ENCODE results near the gene LCT. TPM values are rescaled to one million over a fixed set of nuclear protein-coding genes. Genes with fewer than 3 reads are reported as not detected.

Gene LCT
- total RNA-seq, 2 donors from 2014 or later, result 0.08 to 0.12 TPM

DNA sequence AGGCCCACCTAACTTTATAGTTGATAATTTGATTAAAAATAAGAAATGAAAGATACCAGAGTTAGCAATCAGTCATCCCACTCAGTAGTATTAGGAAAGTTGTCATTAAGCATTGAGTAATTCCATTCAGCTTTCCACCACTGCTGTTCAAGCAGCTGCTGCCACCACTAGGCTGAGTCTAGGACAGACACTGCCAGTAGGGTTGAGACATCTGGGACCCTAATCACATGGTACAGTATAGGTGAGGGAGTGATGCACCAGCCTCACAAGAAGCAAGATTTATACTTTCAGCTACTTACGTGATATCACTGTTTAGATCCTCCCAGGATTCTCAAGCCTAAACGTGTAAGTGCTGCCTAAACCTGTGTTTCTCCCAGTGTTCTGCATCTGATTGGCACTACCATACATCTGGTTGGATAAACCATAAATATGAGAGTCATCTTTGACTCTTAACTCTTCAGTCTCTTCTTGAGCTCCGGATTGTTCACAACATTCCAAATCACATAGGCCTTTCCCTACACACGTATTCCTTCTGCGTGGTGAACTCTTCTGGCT, 92.1 kb downstream of the LCT start:
- Histone ChIP-seq H3K9ac (ENCODE audit: low read depth in 2 of 2, low read length in 2 of 2) (no peak overlapping the region), H3K27ac (no peak overlapping the region), H3K9me3 (no peaks in the 10 kb centered on the region), H3K4me3 (no peak overlapping the region), H3K4me1 (no peaks in the 10 kb centered on the region), H3K36me3 (peaks cover 8% of the 10 kb centered on the region), H3K27me3 (no peaks in the 10 kb centered on the region)
- no peak for TF ChIP-seq CTCF (IDR thresholded peaks at IDR 0.05)
- no peak for DNase-seq
- intact Hi-C loops (cut with DNase I), result no loop called here

DNA sequence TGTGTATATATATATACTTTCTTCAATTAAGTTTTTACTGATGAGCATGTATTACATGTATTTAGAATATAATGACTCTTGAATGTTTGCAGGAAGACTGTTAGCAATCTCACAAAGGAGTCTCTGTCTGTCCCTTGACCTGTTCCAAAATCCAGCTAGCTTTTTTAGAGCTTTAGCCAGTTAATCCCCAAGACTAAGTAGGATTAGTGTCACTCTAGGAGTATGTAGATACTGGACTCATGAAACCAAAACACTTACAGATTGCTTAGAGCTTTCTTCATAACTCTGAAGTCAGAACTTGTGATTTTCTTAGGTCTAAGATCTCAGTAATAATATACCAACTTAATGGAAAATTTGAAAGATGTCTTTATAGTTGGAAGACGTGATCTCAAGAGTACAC, 93.1 kb downstream of the LCT start:
- no peaks in the 10 kb centered on the region for H3K4me1 ChIP-seq
- no peak for TF ChIP-seq CTCF (IDR thresholded peaks at IDR 0.05)
- H3K4me3 ChIP-seq, result peak overlapping the region; percentile 98
- no peaks in the 10 kb centered on the region for H3K9me3 ChIP-seq
- no peaks in the 10 kb centered on the region for H3K27me3 ChIP-seq
- peak overlapping the region; percentile 100 for H3K27ac ChIP-seq
- peaks cover under 1% of the 10 kb centered on the region for H3K36me3 ChIP-seq
- intact Hi-C loops (cut with DNase I), result no loop called here
- no peak overlapping the region for H3K9ac ChIP-seq (ENCODE audit: low read depth in 2 of 2, low read length in 2 of 2)
- no peak for DNase-seq

GRCh38 chr2:135742325-135742757, 94.6 kb downstream of the LCT start:
- peak overlapping the region; percentile 98 for H3K4me3 ChIP-seq
- intact Hi-C loops (cut with DNase I), result no loop called here
- H3K4me1 ChIP-seq, result no peaks in the 10 kb centered on the region
- no peaks in the 10 kb centered on the region for H3K9me3 ChIP-seq
- peak overlapping the region; percentile 100 for H3K27ac ChIP-seq
- H3K27me3 ChIP-seq, result no peaks in the 10 kb centered on the region
- peak; percentile 43 for DNase-seq
- no peaks in the 10 kb centered on the region for H3K36me3 ChIP-seq
- H3K9ac ChIP-seq (ENCODE audit: low read depth in 2 of 2, low read length in 2 of 2), result peak overlapping the region; percentile 93 to 99
- TF ChIP-seq CTCF (IDR thresholded peaks at IDR 0.05), result no peak

- peak; percentile 98 for DNase-seq
- Histone ChIP-seq H3K4me3 (peak within 1 kb of the TSS; percentile 98), H3K36me3 (no peaks in the 10 kb centered on the region), H3K9ac (ENCODE audit: low read depth in 2 of 2, low read length in 2 of 2) (peak within 1 kb of the TSS; percentile 93 to 99), H3K4me1 (no peaks in the 10 kb centered on the region), H3K27me3 (no peaks in the 10 kb centered on the region), H3K27ac (peak within 1 kb of the TSS; percentile 100), H3K9me3 (no peaks in the 10 kb centered on the region)
- intact Hi-C loops (cut with DNase I), result no loop called here
- peak; percentile 17 for TF ChIP-seq CTCF (IDR thresholded peaks at IDR 0.05)
Observed at GRCh38 chr2:135741395-135742324, 95.3 kb downstream of the LCT start, which contains the start of gene UBXN4. TSS of gene UBXN4 (plus strand) at chr2:135741855. CDS start at chr2:135741930, 75 bp downstream.

DNA sequence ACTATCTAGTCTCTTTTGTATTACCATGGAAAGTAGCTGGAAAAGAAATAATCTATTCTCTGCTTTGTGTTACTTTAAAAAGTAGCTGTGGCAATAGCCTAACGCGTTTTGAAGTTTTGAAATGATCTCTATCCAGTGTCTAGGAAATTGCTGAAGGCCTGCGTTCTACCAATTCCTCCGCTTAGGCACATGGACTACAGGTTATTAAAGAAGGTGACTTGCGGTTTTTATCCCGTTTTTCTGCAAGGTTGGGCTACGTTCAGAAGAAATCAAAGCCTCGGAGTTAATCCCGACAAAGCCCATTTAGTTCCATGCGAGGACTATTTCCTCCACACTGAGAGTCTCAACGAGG, 96.0 kb downstream of the LCT start:
- no peak for TF ChIP-seq CTCF (IDR thresholded peaks at IDR 0.05)
- DNase-seq, result no peak
- intact Hi-C loops (cut with DNase I), result no loop called here
- H3K27me3 ChIP-seq, result no peaks in the 10 kb centered on the region
- no peaks in the 10 kb centered on the region for H3K9me3 ChIP-seq
- H3K27ac ChIP-seq, result peak overlapping the region; percentile 100
- no peaks in the 10 kb centered on the region for H3K4me1 ChIP-seq
- H3K36me3 ChIP-seq, result no peaks in the 10 kb centered on the region
- H3K4me3 ChIP-seq, result no peak overlapping the region
- H3K9ac ChIP-seq (ENCODE audit: low read depth in 2 of 2, low read length in 2 of 2), result peak overlapping the region in 1 of 2 donors; percentile 93

Data from colonic mucosa (tissue), 4 donors.